HG02610 (cell line): ENCODE measurements around the gene GPR18.
"Not testable (repeated sequence)": the region's sequence is repeated elsewhere in the genome, so short reads cannot be mapped to it uniquely, and the experiment has no call there.

Experiments
- ATAC-seq: cut with Tn5 transposase; IDR thresholded peaks from one replicate; pipeline ENCODE4 v1.9.1; 2021; ENCODE audit warnings: mild to moderate bottlenecking, moderate library complexity; ENCODE audit not compliant: unreplicated experiment

Gene GPR18

DNA sequence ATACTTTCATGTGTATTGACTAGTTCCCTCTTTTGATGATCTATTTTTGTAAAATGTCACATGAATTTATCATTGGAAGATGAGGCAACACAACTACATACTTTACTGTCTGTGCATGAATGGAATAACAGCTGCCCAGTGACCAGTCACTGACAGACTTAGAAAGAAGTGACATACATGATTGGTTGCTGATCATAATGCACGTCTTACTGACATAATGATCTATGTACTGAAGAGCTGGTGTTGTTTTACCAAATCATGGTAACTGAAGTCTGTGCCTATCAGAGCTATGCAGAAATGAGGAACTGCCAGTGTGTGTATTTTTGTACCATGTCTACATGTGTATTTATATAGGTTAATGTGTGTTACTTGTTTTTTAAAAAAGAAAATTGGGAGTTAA lies 26.5 kb downstream of the GPR18 start:
- ATAC-seq, result peak; percentile 19

DNA sequence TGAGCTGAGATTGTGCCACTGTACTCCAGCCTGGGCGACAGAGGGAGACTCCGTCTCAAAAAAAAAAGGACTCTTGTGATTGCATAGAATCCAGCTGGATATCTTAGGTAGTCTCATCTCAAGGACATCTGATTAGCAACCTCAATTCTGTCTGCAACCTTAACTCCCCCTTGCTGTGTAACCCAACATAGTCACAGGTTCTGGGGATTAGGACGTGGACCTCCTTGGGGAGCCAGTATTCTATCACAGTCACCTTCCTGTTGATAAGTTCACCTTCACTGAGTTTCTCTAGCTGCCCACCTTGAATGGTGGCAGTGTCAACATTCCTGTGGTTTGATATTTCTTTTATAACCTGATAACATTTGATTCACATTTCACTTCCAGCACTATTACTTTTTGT lies 27.2 kb downstream of the GPR18 start:
- no peak for ATAC-seq

GRCh38 chr13:99230588-99230987 lies 27.6 kb downstream of the GPR18 start:
- not testable (repeated sequence) for ATAC-seq

DNA sequence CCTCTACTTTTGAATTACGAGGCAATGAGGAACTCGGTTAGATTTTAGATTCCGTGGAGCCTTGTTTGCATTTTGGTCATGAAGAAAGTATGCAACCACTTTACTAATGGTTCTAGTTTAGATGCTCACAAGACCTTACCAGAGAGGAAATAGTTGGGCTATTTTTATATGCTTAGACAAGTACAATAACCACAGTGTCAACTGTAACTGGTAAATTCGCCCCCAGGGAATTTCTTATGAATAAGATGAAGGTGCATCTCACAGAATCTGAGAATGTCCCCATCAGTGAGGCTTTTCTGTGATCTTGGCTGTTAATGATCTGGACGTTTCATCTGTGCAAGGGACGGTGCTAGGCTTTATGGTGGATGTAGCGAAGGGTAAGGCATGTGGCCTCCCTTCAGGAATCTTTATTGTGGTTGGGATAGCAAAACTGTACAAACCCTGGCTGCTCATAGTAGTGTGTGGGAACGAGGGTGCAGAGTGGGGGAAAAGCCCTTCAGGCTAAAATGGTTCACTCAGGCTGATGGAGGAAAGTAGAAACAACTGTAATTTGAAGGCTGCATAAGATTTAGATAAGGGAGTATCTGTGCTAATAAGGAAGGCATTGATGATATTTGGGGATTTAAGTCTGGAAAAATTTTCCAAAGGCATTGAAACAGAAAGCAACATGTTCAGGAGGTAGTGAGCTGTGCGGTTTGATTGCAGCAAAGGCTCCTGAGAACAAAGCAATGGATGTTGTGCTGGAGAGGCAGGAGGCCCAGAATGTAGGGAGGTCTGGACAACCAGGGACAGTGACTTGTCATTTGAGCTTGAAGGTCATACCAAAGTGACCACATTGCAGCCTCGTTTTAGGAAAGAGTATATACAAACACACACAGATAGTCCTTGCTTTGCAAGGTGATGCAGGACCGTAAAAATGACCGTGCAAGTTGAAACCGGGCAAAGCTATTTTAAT lies 29.2 kb downstream of the GPR18 start:
- ATAC-seq, result peak; percentile 90

DNA sequence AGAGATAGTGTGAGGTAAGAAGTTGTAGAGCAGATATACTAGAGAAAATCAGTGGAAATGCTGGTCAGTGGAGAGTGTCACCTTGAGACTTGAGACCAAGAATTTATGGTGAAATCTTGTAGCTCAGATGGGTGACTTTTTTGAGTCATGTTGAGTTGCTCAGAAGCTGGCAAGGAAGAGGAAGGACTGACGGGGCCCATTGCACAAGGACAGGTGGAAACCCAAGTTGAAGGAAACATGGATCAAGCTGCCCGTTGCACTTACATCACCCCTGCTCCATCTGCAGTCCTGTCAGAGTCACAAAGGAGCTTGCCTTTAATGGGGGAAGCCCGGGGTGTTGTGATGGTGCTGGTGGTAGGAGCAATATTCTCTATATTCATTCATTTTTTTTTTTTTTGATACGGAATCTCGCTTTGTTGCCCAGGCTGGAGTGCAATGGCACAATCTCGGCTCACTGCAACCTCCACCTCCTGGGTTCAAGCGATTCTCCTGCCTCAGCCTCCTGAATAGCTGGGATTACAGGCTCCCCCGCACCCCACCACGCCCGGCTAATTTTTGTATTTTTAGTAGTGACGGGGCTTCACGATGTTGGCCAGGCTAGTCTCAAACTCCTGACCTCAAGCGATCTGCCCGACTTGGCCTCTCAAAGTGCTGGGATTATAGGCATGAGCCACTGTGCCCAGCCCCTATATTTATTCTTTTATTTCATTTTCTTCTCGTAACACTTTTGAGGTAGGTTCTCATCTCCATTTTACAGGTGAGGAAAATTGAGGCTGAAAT lies 30.1 kb downstream of the GPR18 start:
- no peak for ATAC-seq

- no peak for ATAC-seq
Observed at GRCh38 chr13:99227331-99227900, 30.8 kb downstream of the GPR18 start.

DNA sequence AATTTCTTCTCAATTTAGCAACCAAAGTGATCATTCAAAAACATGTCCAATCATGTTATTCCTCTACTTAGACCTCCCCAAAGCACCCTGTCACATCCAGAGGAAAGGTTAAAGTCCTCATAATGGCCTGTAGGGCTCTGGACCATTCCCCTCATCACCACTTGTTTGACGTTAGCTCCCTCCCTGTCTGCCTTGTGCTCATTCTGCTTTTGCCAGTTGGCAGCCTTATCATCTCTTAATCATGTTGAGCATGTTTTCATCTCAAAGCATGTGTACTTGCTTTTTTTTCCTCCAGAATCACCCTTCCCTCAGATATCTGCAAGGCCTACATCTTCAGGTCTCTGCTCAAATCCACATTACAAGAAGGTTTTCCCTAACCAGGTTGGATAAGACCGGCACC lies 31.7 kb downstream of the GPR18 start:
- ATAC-seq, result no peak

DNA sequence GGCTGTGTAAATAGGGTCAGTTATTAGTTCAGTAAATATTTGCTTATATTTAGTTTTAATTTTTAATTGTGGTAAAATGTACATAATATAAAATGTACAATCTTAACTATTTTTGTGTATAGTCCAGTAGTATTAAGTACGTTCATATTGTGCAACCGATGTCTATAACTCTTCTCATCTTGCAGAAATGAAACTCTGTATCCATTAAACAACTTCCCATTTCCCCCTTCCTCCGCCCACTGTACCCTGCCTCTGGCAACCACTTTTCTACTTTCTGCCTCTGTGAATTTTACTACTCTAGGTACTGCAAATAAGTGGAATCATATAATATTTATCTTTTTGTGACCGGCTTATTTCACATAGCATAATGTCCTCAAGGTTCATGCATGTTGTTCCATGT lies 33.1 kb downstream of the GPR18 start:
- no peak for ATAC-seq

DNA sequence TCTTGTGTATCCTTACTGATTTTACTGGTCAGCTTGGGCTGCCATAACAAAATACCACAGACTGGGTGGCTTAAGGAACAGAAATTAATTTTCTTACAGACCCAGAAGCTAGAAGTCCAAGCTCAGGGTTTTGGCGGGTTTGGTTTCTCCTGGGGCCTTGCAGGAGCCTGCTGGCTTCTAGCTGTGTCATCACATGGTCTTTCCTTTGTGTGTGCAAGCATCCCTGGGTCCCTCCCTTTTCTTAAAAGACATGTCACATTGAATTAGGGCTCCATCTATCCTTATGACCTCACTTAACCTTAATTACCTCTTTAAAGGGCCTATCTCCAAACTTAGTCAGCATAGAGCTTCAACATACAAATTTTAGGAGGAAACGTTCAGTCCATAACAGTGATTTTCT lies 34.2 kb downstream of the GPR18 start:
- no peak for ATAC-seq

- no peak for ATAC-seq
Observed at GRCh38 chr13:99223587-99223986, 34.6 kb downstream of the GPR18 start.

DNA sequence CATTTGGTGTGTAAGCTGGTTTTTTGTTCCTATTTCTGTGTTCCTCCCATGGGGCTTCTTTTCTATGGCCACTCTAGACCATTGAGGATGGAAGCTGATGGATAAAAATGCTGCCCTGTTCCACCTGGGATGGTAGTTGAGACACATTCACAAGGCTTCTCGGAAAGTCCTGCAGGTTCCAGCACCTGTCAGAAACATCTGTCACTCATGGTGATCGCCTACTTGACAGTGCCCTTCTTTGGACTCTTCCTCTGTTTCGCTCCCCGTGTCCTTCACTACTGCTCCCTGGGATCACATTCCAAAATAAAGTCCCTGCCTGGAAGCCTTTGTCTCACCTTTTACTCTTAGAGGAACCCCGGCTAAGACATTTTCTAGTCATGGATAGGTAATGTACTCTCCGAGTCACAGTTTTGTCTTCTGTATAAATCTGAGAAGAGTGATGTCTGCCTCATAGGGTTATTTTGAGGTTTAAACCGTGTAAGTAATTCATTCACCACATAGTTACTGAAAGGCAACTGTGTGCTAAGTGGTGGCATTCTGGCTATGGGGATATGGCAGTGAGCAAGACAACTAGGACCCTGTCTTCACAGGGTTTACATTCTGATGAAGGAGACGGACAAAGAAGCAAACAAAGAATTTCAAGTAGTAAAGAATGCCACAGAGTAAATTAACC lies 36.5 kb downstream of the GPR18 start:
- ATAC-seq, result no peak

GRCh38 chr13:99220199-99220935 lies 37.8 kb downstream of the GPR18 start:
- no peak for ATAC-seq

DNA sequence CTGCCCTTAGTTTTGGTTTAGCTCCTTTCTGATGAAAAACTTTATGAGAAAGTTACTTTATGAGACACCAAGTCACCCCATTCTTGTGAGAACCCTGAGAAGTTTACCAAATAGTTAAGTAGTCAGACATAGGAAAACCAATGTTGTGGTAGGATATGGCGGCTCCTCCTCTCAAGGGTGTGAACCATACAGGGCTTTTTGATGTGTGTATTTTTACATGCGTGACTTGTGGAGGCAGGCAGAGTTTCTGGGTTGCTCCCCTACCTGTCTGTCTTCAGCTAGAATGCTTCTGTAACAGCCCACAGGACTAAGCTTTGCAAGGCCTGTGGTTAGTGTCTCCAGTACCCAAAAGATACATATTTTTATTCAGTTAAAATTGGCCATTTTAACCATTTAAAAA lies 39.2 kb downstream of the GPR18 start:
- ATAC-seq, result peak; percentile 66

GRCh38 chr13:99218545-99218944 lies 39.6 kb downstream of the GPR18 start:
- no peak for ATAC-seq

- no peak for ATAC-seq
Observed at GRCh38 chr13:99218126-99218525, 40.1 kb downstream of the GPR18 start.

GRCh38 chr13:99217461-99218110 lies 40.6 kb downstream of the GPR18 start:
- ATAC-seq, result no peak

DNA sequence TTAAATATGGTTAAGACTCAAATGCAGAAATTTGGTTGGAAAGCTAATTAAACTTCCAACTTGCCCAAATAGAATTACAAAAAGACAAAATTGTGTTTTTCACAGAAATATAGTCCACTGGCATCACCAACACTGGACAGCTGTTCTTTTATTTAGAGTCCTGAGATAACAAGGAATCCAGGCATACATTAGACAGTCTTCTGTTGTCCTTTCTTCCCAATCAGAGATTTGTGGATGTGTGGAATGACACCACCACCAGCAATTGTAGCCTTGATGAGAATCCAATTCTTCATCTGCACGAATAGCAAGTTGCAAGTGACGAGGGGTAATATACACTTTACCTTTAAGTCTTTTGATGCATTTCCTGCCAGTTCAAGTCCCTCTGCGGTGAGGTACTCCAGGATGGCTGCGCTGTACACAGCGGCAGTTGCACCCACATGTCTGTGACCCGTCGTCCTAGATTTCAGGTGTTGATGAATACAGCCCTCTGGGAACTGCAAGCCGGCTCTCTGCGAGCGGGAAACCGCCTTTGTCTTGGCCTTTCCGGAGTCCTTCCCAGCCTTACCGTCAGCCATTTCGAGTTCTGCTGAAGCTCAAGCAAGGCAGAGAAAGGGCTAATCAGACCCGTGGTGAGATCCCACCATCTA lies 42.9 kb downstream of the GPR18 start:
- ATAC-seq, result no peak

GRCh38 chr13:99214731-99215130 lies 43.4 kb downstream of the GPR18 start:
- ATAC-seq, result no peak

DNA sequence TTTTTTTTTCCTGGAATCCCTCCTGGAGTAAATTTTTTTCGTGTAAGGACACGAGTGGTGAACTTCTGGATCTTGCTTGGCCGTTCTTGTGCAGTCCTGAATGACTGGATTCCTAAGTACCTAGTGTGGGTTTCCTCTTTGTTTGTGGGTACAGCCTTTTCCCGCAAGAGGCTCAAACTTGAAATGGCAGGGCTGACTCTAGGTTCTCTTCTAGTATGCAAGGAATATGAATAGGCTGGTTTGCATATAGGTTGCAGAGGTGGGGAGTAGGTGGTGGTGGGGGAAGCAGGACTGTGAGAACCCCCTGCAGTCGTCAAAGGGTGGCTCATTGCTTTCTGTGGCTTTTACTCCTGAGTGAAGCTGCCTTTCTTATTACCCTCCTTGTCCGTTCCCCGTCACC lies 43.9 kb downstream of the GPR18 start:
- ATAC-seq, result peak; percentile 87
